OCI-LY1 (cell line): Measurements from ENCODE around the gene TPO.

Source experiments
- H2AFZ ChIP-seq: fragments of 200-600 bp; sonication (generic), shearing (Covaris generic); 2 replicates; pipeline ENCODE4 v1.6.0; 2014; ENCODE audit warnings: antibody characterized with exemption, mild to moderate bottlenecking, low read length
- H3F3A ChIP-seq: fragments of 200-600 bp; sonication (generic), shearing (Covaris generic); 2 replicates; pipeline ENCODE4 v1.6.0; 2014; ENCODE audit warnings: mild to moderate bottlenecking, antibody characterized with exemption, low read length, moderate library complexity; ENCODE audit not compliant: insufficient read depth
- H3K27ac ChIP-seq: fragments of 200-600 bp; sonication (generic); 2 replicates; pipeline ENCODE4 v1.5.1; 2014; ENCODE audit warnings: low read length, mixed run types, mild to moderate bottlenecking, low read depth; ENCODE audit not compliant: poor library complexity, severe bottlenecking
- H3K27me3 ChIP-seq: fragments of 200-600 bp; sonication (generic); 2 replicates; pipeline ENCODE4 v1.6.0; 2014; ENCODE audit warnings: antibody characterized with exemption, mild to moderate bottlenecking, low read length, moderate library complexity; ENCODE audit not compliant: insufficient read depth
- H3K36me3 ChIP-seq: fragments of 200-600 bp; sonication (generic); 2 replicates; pipeline ENCODE4 v1.6.1; 2014; ENCODE audit warnings: mild to moderate bottlenecking, antibody characterized with exemption, low read length, moderate library complexity, mixed read lengths; ENCODE audit not compliant: insufficient read depth
- H3K4me1 ChIP-seq: fragments of 200-600 bp; sonication (generic); 2 replicates; pipeline ENCODE4 v1.5.1; 2014; ENCODE audit warnings: mild to moderate bottlenecking, low read length, moderate library complexity; ENCODE audit not compliant: insufficient read depth, severe bottlenecking
- H3K4me2 ChIP-seq: fragments of 200-600 bp; sonication (generic), shearing (Covaris generic); 2 replicates; pipeline ENCODE4 v1.6.1; 2014; ENCODE audit warnings: low read length
- H3K4me3 ChIP-seq: fragments of 200-600 bp; sonication (generic); 2 replicates; pipeline ENCODE4 v1.5.1; 2014; ENCODE audit warnings: low read length, low read depth, mild to moderate bottlenecking, mixed read lengths; ENCODE audit not compliant: poor library complexity, severe bottlenecking
- H3K79me2 ChIP-seq: fragments of 200-600 bp; shearing (Covaris generic); 2 replicates; pipeline ENCODE4 v1.6.1; 2016; ENCODE audit warnings: mixed run types, low read length, mixed read lengths; ENCODE audit not compliant: insufficient read depth
- H3K9ac ChIP-seq: fragments of 200-600 bp; sonication (generic), shearing (Covaris generic); 2 replicates; pipeline ENCODE4 v1.6.1; 2014; ENCODE audit warnings: mild to moderate bottlenecking, low read length, mixed read lengths
- H3K9me2 ChIP-seq: fragments of 200-600 bp; sonication (generic), shearing (Covaris generic); 2 replicates; pipeline ENCODE4 v1.6.1; 2014; ENCODE audit warnings: low read depth, mild to moderate bottlenecking, low read length, mixed read lengths
- H3K9me3 ChIP-seq: fragments of 200-600 bp; shearing (Covaris generic); 2 replicates; pipeline ENCODE4 v1.6.1; 2014; ENCODE audit warnings: low read length, mixed read lengths
- H4K20me1 ChIP-seq: fragments of 200-600 bp; sonication (generic), shearing (Covaris generic); 2 replicates; pipeline ENCODE4 v1.6.0; 2016; ENCODE audit warnings: mild to moderate bottlenecking, low read length; ENCODE audit not compliant: insufficient read depth
- EZH2 ChIP-seq: fragments of 200-600 bp; sonication (generic), shearing (Covaris generic); IDR thresholded peaks from 2 replicates; pipeline ENCODE4 v1.8.0; 2017; ENCODE audit warnings: borderline replicate concordance, mixed run types, mild to moderate bottlenecking, antibody characterized with exemption, low read length, moderate library complexity, mixed read lengths
- TF ChIP-seq, protein P1 (sequence below): fragments of 200-600 bp; sonication (generic), shearing (Covaris generic); IDR thresholded peaks from 2 replicates; pipeline ENCODE4 v1.5.1; 2017; ENCODE audit warnings: mild to moderate bottlenecking, antibody characterized with exemption, low read length, moderate library complexity, mixed read lengths

TPO gene

DNA sequence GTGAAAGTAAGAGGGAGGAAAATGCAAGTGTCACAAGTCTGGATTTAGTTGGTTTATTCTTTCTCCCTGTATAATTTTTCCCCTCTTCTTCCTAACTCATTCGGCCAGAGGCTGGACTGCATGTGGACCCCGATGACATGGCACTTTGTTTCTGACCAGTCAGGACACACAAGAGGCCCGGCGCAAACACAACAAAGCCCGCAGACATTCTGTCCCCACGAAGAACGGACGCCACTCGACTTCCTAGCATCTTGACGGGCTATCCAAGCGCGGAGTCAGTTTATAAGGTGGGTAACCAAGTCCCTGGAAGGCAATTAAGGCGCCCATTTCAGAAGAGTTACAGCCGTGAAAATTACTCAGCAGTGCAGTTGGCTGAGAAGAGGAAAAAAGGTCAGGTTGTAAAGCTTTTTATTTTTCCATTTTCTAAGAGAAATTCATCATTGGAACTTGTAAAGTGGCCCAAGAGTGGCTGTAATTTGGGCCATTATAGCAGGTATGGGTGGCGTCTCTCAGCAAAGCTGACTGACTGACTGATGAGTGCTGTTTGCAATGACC, at the start of gene TPO:
TPO (plus strand) TSS at position 308 of the 555 bp plus-strand sequence. CDS start 946 bp downstream, outside the sequence.
- H4K20me1 ChIP-seq: no peaks in the 10 kb centered on the region
- TF ChIP-seq EZH2: no peak
- TF ChIP-seq, protein P1, sequence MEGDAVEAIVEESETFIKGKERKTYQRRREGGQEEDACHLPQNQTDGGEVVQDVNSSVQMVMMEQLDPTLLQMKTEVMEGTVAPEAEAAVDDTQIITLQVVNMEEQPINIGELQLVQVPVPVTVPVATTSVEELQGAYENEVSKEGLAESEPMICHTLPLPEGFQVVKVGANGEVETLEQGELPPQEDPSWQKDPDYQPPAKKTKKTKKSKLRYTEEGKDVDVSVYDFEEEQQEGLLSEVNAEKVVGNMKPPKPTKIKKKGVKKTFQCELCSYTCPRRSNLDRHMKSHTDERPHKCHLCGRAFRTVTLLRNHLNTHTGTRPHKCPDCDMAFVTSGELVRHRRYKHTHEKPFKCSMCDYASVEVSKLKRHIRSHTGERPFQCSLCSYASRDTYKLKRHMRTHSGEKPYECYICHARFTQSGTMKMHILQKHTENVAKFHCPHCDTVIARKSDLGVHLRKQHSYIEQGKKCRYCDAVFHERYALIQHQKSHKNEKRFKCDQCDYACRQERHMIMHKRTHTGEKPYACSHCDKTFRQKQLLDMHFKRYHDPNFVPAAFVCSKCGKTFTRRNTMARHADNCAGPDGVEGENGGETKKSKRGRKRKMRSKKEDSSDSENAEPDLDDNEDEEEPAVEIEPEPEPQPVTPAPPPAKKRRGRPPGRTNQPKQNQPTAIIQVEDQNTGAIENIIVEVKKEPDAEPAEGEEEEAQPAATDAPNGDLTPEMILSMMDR: no peak
- no peaks in the 10 kb centered on the region for H3K9me2 ChIP-seq
- no peak within 1 kb of the TSS for H3K4me2 ChIP-seq
- H3K9me3 ChIP-seq: no peaks in the 10 kb centered on the region
- H2AFZ ChIP-seq: no peak within 1 kb of the TSS
- no peaks in the 10 kb centered on the region for H3K36me3 ChIP-seq
- H3K4me1 ChIP-seq: no peaks in the 10 kb centered on the region
- H3K27me3 ChIP-seq: no peaks in the 10 kb centered on the region
- H3K4me3 ChIP-seq: no peak within 1 kb of the TSS
- H3F3A ChIP-seq: no peaks in the 10 kb centered on the region
- H3K27ac ChIP-seq: no peak within 1 kb of the TSS
- H3K9ac ChIP-seq: no peak within 1 kb of the TSS
- no peaks in the 10 kb centered on the region for H3K79me2 ChIP-seq

DNA sequence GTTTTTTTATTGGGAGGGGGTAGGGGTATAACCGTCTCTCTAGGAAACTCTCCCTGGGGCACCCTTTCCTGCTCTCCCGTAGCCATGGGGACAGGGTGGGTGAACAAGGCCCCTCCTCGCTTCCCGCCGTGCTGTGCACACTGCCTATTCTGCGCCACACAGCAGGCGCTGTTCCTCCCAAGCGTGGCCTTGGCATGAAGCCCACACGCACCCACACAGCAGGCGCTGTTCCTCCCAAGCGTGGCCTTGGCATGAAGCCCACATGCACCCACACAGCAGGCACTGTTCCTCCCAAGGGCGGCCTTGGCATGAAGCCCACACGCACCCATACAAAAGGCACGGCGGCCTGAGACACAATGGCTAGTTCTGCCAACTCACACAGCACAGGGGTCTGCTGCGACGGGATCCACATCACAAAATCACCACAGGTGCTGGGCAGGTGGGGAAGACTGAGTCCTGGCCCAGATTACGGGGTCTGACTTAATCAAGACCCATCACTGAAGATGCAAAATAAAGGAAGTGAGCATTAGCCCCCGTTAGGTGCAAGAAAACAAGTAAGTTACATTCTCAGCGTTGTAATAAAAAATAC, 46.6 kb upstream of the TPO start:
- H3F3A ChIP-seq: no peaks in the 10 kb centered on the region
- peaks cover 3% of the 10 kb centered on the region; the same call in 1 of the 2 replicates for H3K27me3 ChIP-seq
- no peaks in the 10 kb centered on the region for H3K9me3 ChIP-seq
- H3K9ac ChIP-seq: no peak overlapping the region
- no peaks in the 10 kb centered on the region for H3K4me1 ChIP-seq
- H3K4me2 ChIP-seq: no peak overlapping the region
- H3K79me2 ChIP-seq: no peaks in the 10 kb centered on the region
- no peak overlapping the region for H2AFZ ChIP-seq
- H4K20me1 ChIP-seq: no peaks in the 10 kb centered on the region
- no peaks in the 10 kb centered on the region for H3K9me2 ChIP-seq
- TF ChIP-seq EZH2: no peak
- TF ChIP-seq, protein P1: no peak
- no peaks in the 10 kb centered on the region for H3K36me3 ChIP-seq
- no peak overlapping the region for H3K4me3 ChIP-seq
- no peak overlapping the region for H3K27ac ChIP-seq

DNA sequence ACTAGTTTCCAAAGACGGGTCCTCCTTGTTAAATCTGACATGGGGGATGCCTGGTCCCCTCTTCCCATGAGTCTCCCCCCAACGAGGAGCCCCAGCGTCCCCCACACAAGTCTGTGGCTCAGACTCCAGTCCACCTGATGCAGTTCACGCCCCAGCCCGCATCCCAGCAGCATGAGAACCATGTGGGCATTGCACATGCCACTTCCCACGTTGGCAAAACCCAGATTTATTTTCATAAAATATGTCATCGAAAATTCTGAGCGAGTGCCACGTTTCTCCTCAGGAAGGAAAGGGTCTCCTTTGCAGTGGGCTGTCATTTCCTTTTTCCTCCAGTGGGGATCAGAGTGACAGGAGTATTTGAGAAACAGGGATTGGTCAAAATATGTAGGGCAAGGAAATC, 45.7 kb upstream of the TPO start:
- H3K27ac ChIP-seq: no peak overlapping the region
- H3K79me2 ChIP-seq: no peaks in the 10 kb centered on the region
- peaks cover 3% of the 10 kb centered on the region; the same call in 1 of the 2 replicates for H3K27me3 ChIP-seq
- no peak overlapping the region for H2AFZ ChIP-seq
- no peaks in the 10 kb centered on the region for H3F3A ChIP-seq
- H4K20me1 ChIP-seq: no peaks in the 10 kb centered on the region
- H3K9ac ChIP-seq: no peak overlapping the region
- H3K9me2 ChIP-seq: no peaks in the 10 kb centered on the region
- no peak overlapping the region for H3K4me2 ChIP-seq
- TF ChIP-seq, protein P1: no peak
- TF ChIP-seq EZH2: no peak
- no peaks in the 10 kb centered on the region for H3K9me3 ChIP-seq
- H3K4me1 ChIP-seq: no peaks in the 10 kb centered on the region
- no peaks in the 10 kb centered on the region for H3K36me3 ChIP-seq
- no peak overlapping the region for H3K4me3 ChIP-seq
